Hematopoietic multipotent progenitor cell treated with erythropoietin and hydrocortisone succinate and interleukin-3 and kit ligand, for 15 days (in vitro differentiated cells): ENCODE results near the gene OPRM1.
"Not testable (repeated sequence)": the region's sequence is repeated elsewhere in the genome, so short reads cannot be mapped to it uniquely, and the experiment has no call there.

ENCODE experiments used
- DNase-seq: peaks from one replicate; pipeline ENCODE4 v3.0.0-alpha.2; 2015; ENCODE audit warnings: low spot score

OPRM1 gene

DNA sequence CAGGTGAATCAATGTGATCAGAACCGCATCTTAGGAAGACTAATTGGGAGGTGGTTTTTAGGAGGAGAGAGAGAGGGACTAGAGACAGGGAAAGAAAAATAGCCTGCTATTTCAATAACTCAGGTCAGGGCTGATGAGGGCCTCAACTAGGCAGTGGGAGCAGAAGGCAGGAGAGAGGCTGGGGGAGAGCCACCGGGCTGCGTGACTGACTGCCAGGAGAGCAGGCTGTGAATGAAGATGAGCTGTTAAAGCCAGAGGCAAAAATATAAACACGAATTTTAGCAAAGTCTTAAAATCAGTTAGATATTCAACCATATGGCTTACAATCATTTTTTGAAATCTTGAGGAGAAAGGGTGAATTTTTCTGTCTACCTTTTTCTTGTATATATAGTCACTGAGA is 168.0 kb downstream of the OPRM1 start:
- DNase-seq = no peak

DNA sequence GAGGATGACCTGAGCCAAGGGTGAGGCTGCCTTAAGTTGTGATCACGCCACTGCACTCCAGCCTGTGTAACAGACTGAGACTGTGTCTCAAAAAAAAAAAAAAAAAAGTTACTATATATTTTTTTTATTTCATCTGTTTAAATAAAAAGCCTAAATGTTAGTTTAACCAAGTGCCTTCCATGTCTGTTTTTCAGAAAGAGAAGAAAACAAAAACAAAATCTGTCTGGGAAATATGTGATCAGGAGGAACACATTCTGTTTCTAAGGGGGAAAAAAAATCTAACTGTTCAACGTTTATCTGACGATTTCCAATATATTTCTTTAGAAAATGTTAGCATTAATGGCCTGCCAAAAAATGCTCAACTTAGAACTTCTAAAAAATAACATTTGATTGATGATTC is 170.5 kb downstream of the OPRM1 start:
- no peak for DNase-seq

DNA sequence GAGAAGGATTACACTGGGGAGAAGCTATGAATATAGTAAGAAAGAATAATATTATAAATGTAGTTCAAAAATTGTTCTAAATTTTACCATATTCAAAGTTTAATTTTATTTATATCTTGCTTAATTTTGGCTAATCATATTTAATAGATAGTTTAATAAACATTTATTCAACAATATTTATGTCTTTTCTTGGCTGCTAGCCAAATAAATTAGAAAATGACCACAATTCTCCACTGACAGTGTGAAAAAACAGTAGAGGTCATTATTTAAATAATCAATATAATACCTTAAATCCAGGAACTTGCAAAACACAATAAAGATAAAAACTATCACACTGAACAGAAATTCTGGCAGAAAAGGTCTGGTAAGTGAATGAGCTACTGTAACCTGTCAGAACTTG is 171.6 kb downstream of the OPRM1 start:
- DNase-seq = no peak

DNA sequence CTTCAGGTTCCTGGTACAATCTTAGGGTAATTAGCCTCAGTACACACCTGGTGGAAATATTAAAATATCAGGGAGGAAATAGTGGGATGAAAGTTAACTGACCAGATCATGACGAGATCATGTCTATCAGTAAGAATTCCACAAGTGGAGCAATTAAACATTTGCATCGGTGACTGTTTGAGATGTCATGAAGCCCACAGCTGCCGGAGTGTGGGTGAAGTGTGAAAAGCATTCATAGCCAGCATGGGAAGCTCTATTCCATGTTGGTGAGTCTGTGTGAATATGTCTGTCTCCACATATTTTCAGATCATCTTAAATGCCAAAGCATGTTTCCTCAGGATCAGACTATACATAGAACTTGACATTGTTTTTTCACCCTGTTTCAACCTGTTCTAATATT is 174.7 kb downstream of the OPRM1 start:
- DNase-seq = no peak

DNA sequence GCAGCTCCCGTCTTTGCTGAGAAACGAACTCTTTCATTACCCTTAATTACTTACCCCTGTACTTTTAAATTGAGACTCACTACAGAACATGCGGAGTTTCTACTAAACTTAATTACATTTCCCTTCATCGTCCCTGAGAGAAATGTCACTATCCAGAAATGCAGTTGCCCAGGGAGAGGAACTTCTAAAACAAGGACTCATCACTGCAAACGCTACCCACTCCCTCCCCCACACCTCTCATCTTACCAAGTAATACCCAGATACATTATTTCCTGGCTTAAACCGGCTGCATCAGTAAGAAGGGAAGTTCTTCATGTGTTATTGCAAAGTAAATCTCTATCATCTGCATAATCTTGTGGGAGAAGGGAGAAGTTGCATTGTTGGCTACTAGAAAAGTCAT is 179.3 kb downstream of the OPRM1 start:
- no peak for DNase-seq

DNA sequence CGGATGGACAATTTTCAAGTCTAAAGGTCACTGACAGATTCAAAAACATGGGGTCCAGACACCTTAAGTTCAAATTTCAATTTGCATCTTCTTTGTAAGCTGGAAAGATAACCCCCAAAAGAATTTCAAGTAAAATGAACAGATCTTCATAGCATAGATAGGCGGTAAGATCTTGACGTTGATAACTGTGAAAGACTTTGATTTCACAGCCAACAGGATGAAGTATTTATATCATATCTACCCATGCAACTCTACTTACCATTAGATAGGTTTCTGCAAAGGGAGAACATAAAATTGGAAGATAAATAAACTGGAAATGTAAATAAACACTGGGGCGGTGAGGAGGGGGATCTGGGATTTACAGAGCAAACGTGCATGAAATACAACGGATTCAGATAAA is 179.7 kb downstream of the OPRM1 start:
- DNase-seq = no peak

DNA sequence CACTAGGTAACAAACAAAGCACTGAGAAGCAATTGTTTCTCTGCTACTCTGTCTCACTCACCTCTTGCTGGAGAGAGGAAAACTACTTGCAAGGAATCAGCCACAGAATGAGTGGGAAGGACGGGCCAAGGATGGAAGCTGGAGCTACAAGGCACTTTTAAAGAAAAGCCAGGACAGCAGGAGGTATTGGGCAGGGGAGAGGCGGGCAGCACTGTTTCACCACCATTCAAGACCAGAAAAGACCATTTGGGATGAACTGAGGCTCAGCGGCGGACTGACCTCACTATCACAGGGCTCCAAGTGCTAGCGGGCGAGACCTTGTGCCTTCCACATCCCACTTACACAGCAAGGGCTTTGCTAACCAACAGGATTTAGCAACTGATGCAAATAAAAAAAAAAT is 180.2 kb downstream of the OPRM1 start:
- DNase-seq = no peak

DNA sequence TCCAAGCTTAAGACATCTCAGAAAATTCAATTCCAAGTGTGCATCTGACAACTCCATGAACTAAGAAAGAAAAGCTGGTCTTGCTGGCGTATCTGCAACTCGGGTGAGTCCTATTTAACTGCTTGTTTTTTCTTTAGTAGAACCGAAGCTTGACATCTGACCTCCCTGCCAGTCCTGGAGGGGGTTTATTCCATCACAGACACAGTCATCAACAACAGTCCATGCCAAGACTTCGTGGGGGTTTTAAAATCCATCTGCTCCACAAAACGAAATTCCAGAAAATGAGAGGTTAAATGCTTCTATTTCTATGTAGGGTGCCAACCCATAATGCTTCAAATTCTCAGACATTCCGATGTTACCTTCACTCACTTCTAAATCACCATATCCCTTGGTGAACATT is 183.7 kb downstream of the OPRM1 start:
- no peak for DNase-seq

DNA sequence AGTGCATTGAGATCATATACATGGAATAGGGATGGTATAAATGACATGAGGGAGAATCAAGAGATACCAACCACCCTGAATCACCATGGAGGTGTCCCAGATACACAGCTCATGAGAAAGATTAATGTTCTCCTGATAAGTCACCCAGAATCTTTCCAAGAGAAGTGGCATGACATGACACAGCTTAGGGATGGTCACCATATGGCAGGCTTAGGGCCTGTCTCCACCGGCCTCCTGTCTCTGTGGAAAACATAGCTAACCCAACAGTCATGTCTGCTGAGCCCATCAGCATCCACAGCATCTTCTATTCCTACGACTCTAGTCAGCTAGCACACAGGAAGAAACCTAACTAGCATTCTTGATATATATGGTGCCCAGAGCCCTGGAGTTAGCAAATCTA is 184.3 kb downstream of the OPRM1 start:
- no peak for DNase-seq

DNA sequence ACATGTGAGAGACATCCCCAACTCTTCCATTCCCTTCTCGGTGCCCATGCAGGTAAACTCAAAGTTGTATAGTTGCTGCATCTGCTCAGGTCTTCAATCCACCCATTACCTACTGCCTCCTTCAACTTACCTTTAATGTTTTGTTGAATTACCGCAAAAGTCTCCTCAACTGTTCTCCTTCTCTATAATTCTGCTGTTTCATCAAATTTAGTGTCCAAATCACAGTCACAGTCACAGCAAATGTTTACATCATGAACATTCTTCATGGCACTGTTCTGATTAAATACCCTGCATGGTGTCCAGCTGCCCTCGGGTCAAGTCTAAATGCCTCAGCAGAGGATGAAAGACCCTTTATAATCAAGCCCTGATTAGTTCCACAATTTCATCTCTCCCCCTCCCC is 187.4 kb downstream of the OPRM1 start:
- no peak for DNase-seq

DNA sequence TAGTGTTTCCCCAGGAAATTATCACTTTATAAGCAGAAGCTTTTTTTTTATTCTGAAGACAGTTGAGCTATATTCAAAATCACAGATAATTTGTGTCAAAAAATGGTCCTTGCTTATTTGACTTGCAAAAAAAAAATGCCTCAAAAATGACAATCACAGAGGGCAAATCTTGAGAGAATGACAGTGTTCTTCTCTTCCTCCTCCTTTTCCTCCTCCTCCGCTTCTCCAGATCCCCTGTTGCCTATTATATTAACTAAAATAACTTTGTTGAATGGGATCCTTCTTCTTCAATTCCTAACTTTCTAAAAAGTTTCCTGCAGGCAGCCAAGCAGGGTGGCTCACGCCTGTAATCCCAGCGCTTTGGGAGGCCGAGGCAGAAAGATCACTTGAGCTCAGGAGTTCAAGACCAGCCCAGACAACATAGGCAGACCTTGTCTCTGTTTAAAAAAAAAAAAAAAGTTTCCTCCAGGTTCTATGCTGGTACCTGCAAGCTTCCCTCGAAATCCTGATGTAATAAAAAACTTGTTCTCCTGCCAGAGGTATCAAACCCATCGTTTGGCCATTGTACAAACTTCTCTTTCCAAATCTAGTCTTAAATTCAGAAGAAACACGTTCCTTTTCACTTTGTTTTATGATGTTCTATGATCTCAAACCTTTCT is 189.0 kb downstream of the OPRM1 start:
- DNase-seq = no peak

DNA sequence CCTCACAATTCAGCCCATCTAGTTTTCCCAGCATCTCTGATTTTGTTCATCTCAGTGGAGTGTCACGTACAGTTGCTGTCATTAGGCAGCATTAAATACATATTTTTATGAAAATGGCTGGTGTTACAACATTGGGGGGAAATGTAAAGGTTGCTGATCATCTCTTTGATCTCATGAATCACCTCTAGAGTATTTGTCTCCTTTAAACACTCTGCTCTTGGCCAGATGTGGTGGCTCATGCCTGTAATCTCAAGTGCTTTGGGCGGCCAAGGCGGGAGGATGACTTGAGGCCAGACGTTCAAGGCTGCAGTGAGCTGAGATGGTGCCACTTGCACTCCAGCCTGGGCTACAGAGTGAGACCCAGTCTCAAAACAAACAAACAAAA is 189.5 kb downstream of the OPRM1 start:
- no peak for DNase-seq

DNA sequence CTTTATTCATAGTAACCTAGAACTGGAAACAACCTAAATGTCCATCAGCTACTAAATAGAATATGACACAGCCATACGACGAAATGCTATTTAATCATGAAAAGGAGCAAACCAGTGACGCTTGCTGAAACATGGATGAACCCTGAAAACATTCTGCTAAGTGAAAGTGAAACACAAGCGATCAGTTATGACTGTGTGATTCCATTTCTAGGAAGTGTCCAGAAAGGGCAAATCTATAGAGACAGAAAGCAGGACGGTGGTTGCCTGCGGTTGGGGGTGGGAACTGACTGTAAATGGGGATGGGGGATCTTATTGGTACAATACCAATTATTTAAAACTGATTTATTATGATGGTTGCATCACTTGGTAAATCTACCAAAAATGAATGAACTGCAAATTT is 190.7 kb downstream of the OPRM1 start:
- DNase-seq = no peak

DNA sequence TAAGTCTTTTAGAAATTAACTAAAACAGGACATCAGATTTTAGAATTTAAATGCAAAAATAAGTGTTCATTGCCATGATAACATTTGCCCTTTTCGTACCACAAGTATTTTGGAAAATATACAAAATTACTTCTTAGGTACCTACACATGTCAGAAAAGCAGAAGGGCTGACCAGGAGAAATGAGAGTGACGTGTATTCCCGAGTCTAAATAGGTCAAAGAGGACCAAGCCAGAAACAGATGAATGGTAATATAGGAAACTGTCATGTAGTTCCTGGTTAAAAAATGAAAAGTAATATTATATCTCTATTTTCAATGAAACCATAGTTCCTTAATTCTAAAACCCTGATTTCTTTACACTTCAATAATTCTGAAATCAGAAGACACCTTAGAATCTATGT is 191.4 kb downstream of the OPRM1 start:
- no peak for DNase-seq

DNA sequence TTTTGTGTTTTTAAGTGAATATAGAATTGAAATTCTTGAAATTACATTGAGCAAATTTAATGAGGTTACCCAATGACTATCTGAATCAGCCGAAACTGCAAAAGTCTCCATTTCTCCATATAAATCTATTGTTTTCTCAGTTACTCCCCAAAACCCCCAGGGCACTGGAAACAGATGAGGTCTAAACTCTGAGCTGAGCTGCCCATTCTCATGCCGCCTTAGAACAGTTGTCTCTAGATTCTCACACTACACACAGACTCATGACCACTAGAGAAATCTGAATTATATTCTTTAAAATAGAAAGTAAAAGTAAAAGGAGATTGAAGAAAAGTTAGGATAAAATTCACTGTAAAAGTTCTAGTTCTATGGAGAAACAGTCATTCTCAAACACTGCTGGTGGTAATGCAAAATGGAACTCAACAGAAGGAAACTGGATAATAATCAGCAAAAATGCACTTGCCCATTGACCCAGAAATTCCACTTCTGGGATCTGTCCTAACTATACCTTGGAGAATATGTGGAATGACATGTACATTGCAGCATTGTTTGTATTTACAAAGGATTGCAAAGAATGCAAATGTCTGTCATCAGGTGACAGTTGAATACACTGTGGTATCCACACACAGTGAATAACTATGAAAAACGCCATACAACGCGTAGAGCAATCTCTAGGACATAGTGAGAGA is 192.0 kb downstream of the OPRM1 start:
- no peak for DNase-seq

DNA sequence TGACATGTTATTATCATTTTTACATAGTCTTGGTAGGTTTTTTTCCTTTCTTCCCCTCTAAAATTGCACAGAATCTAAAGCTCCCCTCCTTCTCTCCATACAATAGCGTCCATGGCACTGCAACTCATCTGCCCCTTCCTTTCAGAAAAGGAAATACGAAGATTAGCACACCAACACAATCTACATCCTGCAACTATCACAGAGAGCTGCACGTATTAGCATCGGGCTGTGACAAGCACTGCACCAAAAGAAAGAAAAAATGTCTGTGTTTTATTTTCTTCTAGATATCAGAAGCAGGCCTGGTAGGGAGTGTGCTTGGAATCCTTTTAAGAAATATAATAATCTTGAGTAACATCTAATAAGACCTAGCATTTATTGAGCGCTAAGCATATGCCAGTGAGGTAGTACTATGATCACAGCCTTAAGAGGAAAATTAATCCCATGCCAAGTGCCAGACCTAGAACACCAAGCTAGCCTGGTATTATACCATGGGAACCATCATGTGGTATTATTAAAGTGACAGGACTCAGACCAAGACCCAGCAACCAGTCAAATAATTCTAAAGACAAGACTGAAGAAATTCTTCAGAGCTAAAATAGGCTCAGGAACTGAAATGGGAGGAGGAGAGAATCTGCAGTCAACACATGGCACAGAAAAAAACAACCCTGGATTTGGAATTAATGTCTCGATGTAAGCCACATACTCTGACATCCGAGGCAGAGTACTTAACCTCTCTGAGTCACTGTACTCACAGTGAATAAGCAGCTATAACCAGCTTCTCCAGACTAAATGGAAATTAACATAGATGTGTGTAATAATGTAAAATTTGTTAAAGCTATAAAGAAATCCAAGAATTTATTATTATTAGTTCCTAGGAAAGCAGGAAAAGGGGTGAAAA is 193.2 kb downstream of the OPRM1 start:
- no peak for DNase-seq

DNA sequence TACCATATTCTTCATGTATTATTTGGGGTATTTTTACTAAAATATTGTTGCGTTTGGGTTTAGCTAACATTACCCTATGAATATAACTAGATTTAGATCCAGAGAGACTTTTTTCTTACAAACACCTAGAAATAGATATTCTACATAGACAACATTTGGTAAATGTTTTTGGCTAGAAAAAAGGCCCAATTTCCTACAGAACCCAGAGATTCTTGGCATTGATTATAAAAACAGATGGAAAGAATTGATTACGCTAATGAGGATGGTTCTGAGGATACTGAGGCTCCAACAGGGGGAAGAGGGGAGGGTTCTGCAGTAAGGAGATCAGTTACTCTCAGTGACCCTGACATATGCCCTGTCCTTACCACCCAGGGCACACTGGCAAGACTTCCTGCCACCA is 194.3 kb downstream of the OPRM1 start:
- DNase-seq = no peak

DNA sequence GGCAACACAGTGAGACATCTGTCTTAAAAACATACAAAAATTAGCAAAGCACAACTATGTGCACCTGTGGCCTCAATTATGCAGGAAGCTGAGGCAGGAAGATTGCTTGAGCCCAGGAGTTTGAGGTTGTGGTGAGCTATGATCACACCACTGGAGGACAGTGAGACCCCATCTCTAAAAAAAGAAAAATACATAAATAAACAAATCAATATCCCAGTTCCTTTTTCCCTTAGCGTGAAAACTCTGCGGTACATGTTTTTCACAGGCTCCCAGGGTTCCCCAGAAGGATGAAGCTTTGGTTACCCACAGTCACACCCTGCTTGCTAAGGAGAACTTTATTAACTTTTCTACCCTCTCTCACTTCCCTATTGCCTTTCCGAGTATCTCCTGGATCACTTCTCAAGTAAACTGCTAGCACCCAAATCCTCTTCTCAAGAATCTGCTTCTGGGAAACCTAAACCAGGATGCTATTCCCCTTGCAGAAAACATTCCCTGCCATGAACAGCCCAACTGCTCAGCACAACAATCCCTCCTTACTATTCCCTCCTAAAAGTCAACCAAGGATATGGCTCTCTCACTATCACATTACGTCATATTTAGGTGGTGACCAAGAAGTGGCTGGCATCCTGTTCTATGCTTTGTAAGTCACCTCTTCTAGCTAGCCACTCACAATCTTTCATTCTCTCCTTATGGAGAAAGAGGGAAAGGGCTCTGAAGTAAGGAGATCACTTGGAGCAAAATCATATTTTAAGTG is 195.2 kb downstream of the OPRM1 start:
- no peak for DNase-seq

DNA sequence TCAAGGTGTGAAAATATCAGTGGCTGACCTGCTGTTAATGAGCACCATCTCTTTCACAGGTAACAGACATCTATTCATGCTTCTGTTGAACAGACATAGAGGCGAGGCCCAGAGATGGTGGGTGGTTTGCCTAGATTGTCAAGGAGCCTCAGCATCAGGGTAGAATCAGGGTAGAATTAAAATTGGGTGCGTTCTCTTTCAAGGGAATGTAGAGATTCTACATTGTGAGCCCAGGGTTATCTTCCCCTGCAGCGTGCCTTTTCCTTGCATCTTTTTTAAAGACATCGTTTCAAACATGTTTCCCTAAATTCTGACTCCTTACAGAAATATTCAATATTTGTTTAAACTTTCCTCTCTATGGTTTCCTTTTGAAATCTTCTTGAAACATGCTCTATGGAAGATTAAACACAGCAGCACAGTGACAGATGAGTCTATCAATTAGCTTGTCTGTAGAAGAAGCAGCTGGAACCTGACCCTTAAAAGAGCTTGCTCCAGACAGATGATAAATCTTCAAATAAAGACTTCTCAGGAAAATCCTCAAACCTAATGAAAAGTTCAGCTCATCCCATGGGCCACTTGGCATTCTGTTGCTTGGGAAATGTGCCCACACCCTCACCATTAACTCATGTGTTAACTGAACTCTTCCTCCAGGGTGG is 197.7 kb downstream of the OPRM1 start:
- DNase-seq = no peak

DNA sequence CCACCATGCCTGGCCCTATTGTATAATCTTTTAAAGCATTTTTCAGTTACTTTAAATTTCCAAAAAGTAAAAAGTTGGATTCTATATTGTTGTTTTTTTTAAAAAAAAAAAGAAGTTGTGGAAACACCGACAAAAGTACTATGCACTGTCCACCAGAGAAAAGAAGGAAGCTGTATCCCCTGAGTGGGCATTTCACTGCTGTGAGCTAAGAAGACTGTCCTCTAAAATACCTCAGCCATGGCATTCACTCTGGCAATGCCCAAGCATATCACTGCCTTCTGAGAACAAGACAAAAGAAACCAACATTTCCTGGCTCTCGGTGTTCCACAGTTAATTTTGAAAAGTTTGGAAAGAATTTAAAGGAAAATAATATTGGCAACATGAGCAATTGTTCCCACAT is 199.8 kb downstream of the OPRM1 start:
- no peak for DNase-seq

DNA sequence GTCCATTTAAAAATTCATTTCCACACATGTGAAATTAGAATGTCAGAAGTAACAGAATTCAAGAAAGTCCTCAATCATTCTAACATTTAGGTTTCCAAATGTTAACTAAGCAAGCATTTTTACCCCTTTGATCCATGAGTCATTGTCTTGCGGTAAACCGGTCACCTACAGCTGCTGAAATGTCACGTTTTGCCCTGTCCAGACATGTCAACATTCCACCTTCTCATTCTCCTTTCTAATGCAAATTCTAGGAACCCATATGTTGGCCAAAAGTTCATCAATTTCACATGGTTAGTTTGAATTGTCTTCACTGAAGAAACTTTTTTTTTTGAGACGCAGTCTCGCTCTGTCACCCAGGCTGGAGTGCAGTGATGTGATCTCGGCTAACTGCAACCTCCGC is 200.4 kb downstream of the OPRM1 start:
- DNase-seq = no peak

DNA sequence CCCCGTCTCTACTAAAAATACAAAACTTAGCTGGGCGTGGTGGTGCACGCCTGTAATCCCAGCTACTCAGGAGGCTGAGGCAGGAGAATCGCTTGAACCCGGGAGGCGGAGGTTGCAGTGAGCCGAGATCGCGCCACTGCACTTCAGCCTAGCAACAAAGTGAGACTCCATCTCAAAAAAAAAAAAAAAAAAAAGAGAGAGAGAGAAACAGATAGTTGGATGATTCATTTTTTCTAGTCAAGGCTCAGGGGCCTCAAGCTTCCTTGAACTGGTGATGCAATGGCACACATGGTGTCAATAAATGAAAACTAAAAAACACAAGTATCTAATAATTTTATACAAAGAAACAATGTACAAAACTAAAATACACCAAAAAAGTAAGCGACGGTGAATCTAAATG is 202.0 kb downstream of the OPRM1 start:
- not testable (repeated sequence) for DNase-seq
